ENCODE measurements around the gene ONECUT3.

DNA sequence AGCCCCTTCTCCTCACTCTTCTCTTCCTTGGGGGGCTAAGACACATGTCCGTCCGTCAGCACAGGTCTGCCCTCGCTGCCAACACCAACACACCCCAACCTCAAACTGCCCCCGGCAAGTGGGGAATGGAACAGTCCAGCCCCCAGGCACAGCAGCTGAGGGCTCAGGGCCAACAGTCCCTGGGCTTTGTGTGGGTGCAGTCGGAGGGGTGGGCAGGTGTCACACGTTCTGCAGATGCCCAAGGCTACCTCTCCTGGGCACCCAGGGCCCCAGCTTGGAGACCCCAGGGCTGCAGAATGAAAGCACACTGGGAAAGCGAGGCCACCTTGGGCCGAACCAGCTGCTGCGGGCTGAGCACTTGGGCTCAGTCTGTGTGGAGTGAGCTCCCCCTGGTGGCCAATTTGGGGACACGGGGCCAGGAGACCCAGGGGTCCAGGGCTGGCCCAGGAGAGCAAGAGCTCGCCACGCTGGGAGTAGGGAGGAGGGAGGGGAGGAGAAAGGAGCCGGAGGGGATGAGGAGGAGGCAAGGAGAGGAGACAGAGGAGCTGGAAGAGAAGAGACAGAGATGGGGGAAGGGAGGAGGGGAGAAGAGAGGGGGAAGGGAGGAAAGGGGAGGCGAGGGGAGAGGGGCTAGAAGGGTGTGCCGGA is 72.7 kb downstream of the ONECUT3 start:
- TF ChIP-seq, protein P1, sequence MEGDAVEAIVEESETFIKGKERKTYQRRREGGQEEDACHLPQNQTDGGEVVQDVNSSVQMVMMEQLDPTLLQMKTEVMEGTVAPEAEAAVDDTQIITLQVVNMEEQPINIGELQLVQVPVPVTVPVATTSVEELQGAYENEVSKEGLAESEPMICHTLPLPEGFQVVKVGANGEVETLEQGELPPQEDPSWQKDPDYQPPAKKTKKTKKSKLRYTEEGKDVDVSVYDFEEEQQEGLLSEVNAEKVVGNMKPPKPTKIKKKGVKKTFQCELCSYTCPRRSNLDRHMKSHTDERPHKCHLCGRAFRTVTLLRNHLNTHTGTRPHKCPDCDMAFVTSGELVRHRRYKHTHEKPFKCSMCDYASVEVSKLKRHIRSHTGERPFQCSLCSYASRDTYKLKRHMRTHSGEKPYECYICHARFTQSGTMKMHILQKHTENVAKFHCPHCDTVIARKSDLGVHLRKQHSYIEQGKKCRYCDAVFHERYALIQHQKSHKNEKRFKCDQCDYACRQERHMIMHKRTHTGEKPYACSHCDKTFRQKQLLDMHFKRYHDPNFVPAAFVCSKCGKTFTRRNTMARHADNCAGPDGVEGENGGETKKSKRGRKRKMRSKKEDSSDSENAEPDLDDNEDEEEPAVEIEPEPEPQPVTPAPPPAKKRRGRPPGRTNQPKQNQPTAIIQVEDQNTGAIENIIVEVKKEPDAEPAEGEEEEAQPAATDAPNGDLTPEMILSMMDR (IDR thresholded peaks at IDR 0.05) = peak; percentile 86 to 94 (median 90)
- TF ChIP-seq POLR2A (IDR thresholded peaks at IDR 0.05) = no peak
- no peak for TF ChIP-seq POLR2AphosphoS5 (IDR thresholded peaks at IDR 0.05)

Data from breast epithelium (tissue), 3 donors.